NCI-H146 (cell line): ENCODE data around the gene PREX1.

ENCODE experiments used
- DNase-seq: peaks from one replicate; lab custom pipeline; 2025; lab: John Stamatoyannopoulos, UW

PREX1 gene

DNA sequence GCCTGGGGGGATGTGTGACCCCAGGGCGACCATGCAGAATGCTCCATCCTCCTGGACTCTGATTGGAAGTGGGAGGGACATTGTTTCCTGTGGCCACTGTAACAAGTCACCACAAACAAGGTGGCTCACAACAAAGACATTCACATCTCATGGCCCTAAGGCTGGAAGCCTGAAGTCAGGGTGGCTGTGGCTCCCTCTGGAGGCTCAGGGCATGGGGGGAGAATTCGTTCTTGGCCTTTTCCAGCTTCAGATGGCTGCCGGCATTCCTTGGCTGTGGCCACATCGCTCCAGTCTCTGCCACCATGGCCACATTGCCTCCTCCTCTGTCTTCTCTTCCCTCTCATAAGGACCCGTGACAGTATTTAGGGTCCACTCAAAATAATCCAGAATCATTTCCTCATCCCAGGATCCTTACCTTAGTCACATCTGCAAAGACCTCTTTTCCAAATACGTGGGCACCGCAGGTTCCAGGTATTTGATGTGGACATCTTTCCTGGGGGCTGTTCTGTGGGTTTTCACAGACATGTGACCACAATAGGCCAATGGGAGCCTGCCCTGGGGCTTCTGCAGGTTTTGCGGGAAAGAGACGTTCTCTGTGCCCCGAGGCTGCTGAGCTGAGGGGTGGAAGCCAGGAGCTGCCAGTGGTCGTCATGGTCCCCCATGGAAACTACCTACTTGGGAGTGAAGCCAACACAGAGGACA is 249.3 kb downstream of the PREX1 start:
- DNase-seq = no peak

GRCh38 chr20:48577557-48577956 is 250.2 kb downstream of the PREX1 start:
- DNase-seq = no peak

DNA sequence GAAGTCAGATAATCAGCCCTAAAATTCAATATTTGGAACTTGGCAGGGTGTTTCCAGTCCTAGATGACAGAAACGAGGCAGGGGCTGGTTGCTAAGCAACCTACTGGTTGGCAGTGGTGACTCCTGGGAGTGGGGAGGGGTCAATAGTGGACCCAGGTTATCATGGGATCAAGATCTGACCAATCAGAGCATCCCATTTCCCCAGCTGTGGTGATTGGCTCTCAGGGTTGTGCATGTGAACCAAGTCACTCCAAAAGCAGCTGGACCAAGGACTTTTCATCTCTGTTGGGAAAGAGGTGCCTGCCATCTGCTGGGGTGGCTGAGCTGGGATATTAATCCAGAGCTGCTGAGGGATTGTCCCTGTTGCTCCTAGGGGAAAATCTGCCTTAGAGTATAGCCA is 253.4 kb downstream of the PREX1 start:
- DNase-seq = peak; percentile 37
